Mesenchymal stem cell (in vitro differentiated cells and primary cell): ENCODE results near the gene TECRL.

Experiments
- DNase-seq: peaks from one replicate; pipeline ENCODE4 v3.0.0-alpha.2; 2013
- H2AFZ ChIP-seq: one replicate; pipeline ENCODE4 v1.6.1; 2013; ENCODE audit warnings: low read depth, mild to moderate bottlenecking, control low read depth, inconsistent platforms, low read length, moderate library complexity
- H2AK5ac ChIP-seq: 2 replicates; pipeline ENCODE4 v1.6.1; 2013; ENCODE audit warnings: low read length, moderate library complexity, mild to moderate bottlenecking, inconsistent platforms; ENCODE audit not compliant: severe bottlenecking
- H2BK120ac ChIP-seq: one replicate; pipeline ENCODE4 v1.6.1; 2013; ENCODE audit warnings: low read depth, mild to moderate bottlenecking, inconsistent platforms, low read length, moderate library complexity
- H2BK12ac ChIP-seq, 2 experiments: one replicate each; pipeline ENCODE4 v1.6.1; 2013; ENCODE audit warnings: inconsistent platforms in 2 of 2, low read length in 2 of 2, mild to moderate bottlenecking in 2 of 2, moderate library complexity in 2 of 2, control low read depth in 1 of 2
- H2BK15ac ChIP-seq: one replicate; pipeline ENCODE4 v1.6.1; 2013; ENCODE audit warnings: mild to moderate bottlenecking, low read depth, inconsistent platforms; ENCODE audit not compliant: poor library complexity, severe bottlenecking
- H2BK5ac ChIP-seq: 2 replicates; pipeline ENCODE4 v1.6.1; 2013; ENCODE audit warnings: low read depth, mild to moderate bottlenecking, low read length, control low read depth, inconsistent platforms; ENCODE audit not compliant: poor library complexity, severe bottlenecking
- H3K14ac ChIP-seq, 2 experiments: one replicate each; pipeline ENCODE4 v1.6.1; 2013; ENCODE audit warnings: inconsistent platforms in 2 of 2, low read length in 2 of 2, control low read depth in 1 of 2, mild to moderate bottlenecking in 1 of 2, moderate library complexity in 1 of 2
- H3K18ac ChIP-seq, 2 experiments: one replicate each; pipeline ENCODE4 v1.6.1; 2013; ENCODE audit warnings: inconsistent platforms in 2 of 2, low read length in 2 of 2, control low read depth in 1 of 2, low read depth in 1 of 2, mild to moderate bottlenecking in 1 of 2
- H3K23ac ChIP-seq, 2 experiments: one replicate each; pipeline ENCODE4 v1.6.1; 2013; ENCODE audit warnings: inconsistent platforms in 2 of 2, low read length in 2 of 2, mild to moderate bottlenecking in 2 of 2, moderate library complexity in 2 of 2, control low read depth in 1 of 2
- H3K27ac ChIP-seq: 2 replicates; pipeline ENCODE4 v1.5.1; 2013; ENCODE audit warnings: mild to moderate bottlenecking, moderate library complexity, low read length, control low read depth, inconsistent platforms; ENCODE audit not compliant: poor library complexity, severe bottlenecking
- H3K27me3 ChIP-seq, 2 experiments: 2 replicates each; pipeline versions ENCODE4 v1.6.1 to v1.7.0; 2013; ENCODE audit warnings: low read length in 2 of 2, mild to moderate bottlenecking in 2 of 2, moderate library complexity in 2 of 2, control low read depth in 1 of 2, inconsistent platforms in 1 of 2; ENCODE audit not compliant: control insufficient read depth in 1 of 2, insufficient read depth in 1 of 2
- H3K36me3 ChIP-seq, 2 experiments: 2 replicates each; pipeline versions ENCODE4 v1.6.1 to v1.7.0; 2013; ENCODE audit warnings: low read length in 2 of 2, control low read depth in 1 of 2, inconsistent platforms in 1 of 2, low read depth in 1 of 2, mild to moderate bottlenecking in 1 of 2; ENCODE audit not compliant: insufficient read depth in 2 of 2, control insufficient read depth in 1 of 2
- H3K4ac ChIP-seq, 2 experiments: one replicate each; pipeline ENCODE4 v1.6.1; 2013; ENCODE audit warnings: inconsistent platforms in 2 of 2, low read length in 2 of 2, mild to moderate bottlenecking in 2 of 2, moderate library complexity in 2 of 2, control low read depth in 1 of 2, low read depth in 1 of 2
- H3K4me1 ChIP-seq: 2 replicates; pipeline ENCODE4 v1.6.1; 2013; ENCODE audit warnings: low read depth, low read length, control low read depth; ENCODE audit not compliant: control insufficient read depth, insufficient read depth
- H3K4me2 ChIP-seq: 2 replicates; pipeline ENCODE4 v1.6.1; 2013; ENCODE audit warnings: low read length, mild to moderate bottlenecking, inconsistent platforms; ENCODE audit not compliant: poor library complexity, severe bottlenecking
- H3K4me3 ChIP-seq, 2 experiments: 2 replicates each; pipeline versions ENCODE4 v1.5.1 to v1.7.0; 2013; ENCODE audit warnings: low read length in 2 of 2, mild to moderate bottlenecking in 2 of 2, control low read depth in 1 of 2, low read depth in 1 of 2; ENCODE audit not compliant: insufficient read depth in 1 of 2
- H3K79me1 ChIP-seq: replicated peaks from 2 replicates; pipeline ENCODE4 v1.6.1; 2013; ENCODE audit warnings: mild to moderate bottlenecking, control low read depth, low read length, inconsistent platforms; ENCODE audit not compliant: poor library complexity, severe bottlenecking
- H3K9ac ChIP-seq: 2 replicates; pipeline ENCODE4 v1.7.0; 2013; ENCODE audit warnings: mild to moderate bottlenecking, low read length, moderate library complexity
- H3K9me3 ChIP-seq: 2 replicates; pipeline ENCODE4 v1.7.0; 2013; ENCODE audit warnings: mild to moderate bottlenecking, low read length; ENCODE audit not compliant: control insufficient read depth
- H4K8ac ChIP-seq: one replicate; pipeline ENCODE4 v1.6.1; 2013; ENCODE audit warnings: inconsistent platforms, mild to moderate bottlenecking, low read length, moderate library complexity
- H4K91ac ChIP-seq: one replicate; pipeline ENCODE4 v1.6.1; 2013; ENCODE audit warnings: mild to moderate bottlenecking, low read length, inconsistent platforms
- WGBS: methylation state at CpG from one replicate; pipeline ENCODE4 v1.1.7; 2013; ENCODE audit warnings: mixed read lengths; 5-methylcytosine and 5-hydroxymethylcytosine counted together

TECRL gene

GRCh38 chr4:64266263-64266662 is 143.0 kb downstream of the TECRL start:
- 74% methylated on average over 2 of the region's 2 CpGs for WGBS

DNA sequence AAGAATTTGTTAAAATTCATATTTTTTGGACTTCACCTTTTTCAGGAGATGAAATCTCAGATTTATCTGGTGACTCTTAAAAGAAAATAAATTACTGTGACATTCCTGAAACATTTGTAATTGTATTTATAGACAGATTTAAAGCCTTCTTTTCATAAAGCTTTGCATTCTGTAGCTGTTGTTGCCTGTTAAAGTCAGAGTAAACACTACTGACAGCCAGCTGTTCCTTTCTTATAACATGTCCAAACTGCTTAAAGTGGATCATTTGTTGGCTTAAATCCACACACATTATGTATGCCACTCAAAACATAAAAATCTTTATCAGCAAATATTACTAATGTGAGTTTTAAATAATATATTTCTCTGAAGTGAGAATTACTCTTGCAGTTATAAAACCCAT is 157.5 kb downstream of the TECRL start:
- Histone ChIP-seq H3K27me3 (no peaks in the 10 kb centered on the region), H2BK15ac (no peak overlapping the region), H3K4me1 (no peaks in the 10 kb centered on the region), H3K4me2 (no peak overlapping the region), H3K9me3 (peaks cover 14% of the 10 kb centered on the region), H2BK5ac (no peak overlapping the region), H3K9ac (no peak overlapping the region), H3K23ac (no peak overlapping the region), H4K91ac (no peak overlapping the region), H3K36me3 (no peaks in the 10 kb centered on the region), H2AFZ (no peak overlapping the region), H3K18ac (no peak overlapping the region), H3K79me1 (no peaks in the 10 kb centered on the region), H3K4me3 (no peak overlapping the region), H3K14ac (no peak overlapping the region), H2AK5ac (no peak overlapping the region), H3K4ac (no peak overlapping the region), H2BK12ac (no peak overlapping the region), H3K27ac (no peak overlapping the region), H4K8ac (no peak overlapping the region), H2BK120ac (no peak overlapping the region)
- no peak for DNase-seq

More at GRCh38 chr4:64266263-64266662, 143.0 kb downstream of the TECRL start:
- Histone ChIP-seq H3K36me3 (no peaks in the 10 kb centered on the region), H2BK12ac (no peak overlapping the region), H3K4ac (no peak overlapping the region), H2BK5ac (no peak overlapping the region), H3K14ac (no peak overlapping the region), H3K18ac (no peak overlapping the region), H4K91ac (no peak overlapping the region), H3K4me3 (no peak overlapping the region), H3K23ac (no peak overlapping the region), H2AFZ (no peak overlapping the region), H3K79me1 (no peaks in the 10 kb centered on the region), H3K9me3 (no peaks in the 10 kb centered on the region), H2AK5ac (no peak overlapping the region), H3K4me1 (no peaks in the 10 kb centered on the region), H4K8ac (no peak overlapping the region), H3K9ac (no peak overlapping the region), H3K27me3 (no peaks in the 10 kb centered on the region), H2BK120ac (no peak overlapping the region), H3K27ac (no peak overlapping the region), H3K4me2 (no peak overlapping the region), H2BK15ac (no peak overlapping the region)
- DNase-seq, result no peak

- no peak overlapping the region for H2BK15ac ChIP-seq
- no peaks in the 10 kb centered on the region for H3K27me3 ChIP-seq
- H3K9ac ChIP-seq, result no peak overlapping the region
- H3K36me3 ChIP-seq, result no peaks in the 10 kb centered on the region
- H3K4me2 ChIP-seq, result no peak overlapping the region
- H3K27ac ChIP-seq, result no peak overlapping the region
- no peak overlapping the region for H3K23ac ChIP-seq
- no peak for DNase-seq
- no peak overlapping the region for H2BK120ac ChIP-seq
- H2AFZ ChIP-seq, result no peak overlapping the region
- no peaks in the 10 kb centered on the region for H3K79me1 ChIP-seq
- H3K18ac ChIP-seq, result no peak overlapping the region
- no peak overlapping the region for H3K14ac ChIP-seq
- H2BK5ac ChIP-seq, result no peak overlapping the region
- no peak overlapping the region for H2AK5ac ChIP-seq
- H3K9me3 ChIP-seq, result peaks cover 14% of the 10 kb centered on the region
- H4K91ac ChIP-seq, result no peak overlapping the region
- no peak overlapping the region for H2BK12ac ChIP-seq
- no peaks in the 10 kb centered on the region for H3K4me1 ChIP-seq
- H3K4ac ChIP-seq, result no peak overlapping the region
- H4K8ac ChIP-seq, result no peak overlapping the region
- H3K4me3 ChIP-seq, result no peak overlapping the region
Measured at GRCh38 chr4:64250488-64250887, 158.8 kb downstream of the TECRL start.

DNA sequence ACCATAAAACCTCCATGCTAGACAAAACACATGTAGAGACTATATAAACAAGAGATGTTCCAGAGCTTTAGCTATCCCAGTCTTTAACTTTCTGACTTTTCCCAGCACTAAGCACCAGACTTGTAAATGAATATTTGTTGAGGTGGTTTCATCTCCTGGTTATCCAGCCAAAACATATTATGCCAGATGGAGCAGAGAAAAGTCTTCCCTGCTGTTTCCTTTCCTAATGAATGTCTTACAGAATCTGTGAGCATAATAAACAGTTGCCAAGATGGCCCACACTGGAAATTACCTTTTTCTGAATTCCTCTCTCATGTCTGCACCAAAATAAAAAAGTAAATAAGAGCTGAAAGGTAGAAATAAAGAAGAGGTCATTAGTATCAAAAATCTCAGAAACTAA is 159.2 kb downstream of the TECRL start:
- no peaks in the 10 kb centered on the region for H3K27me3 ChIP-seq
- no peak overlapping the region for H2BK12ac ChIP-seq
- H2AFZ ChIP-seq, result no peak overlapping the region
- no peak overlapping the region for H3K4me2 ChIP-seq
- H3K27ac ChIP-seq, result no peak overlapping the region
- no peak overlapping the region for H3K14ac ChIP-seq
- H3K4me1 ChIP-seq, result no peaks in the 10 kb centered on the region
- no peak overlapping the region for H2BK15ac ChIP-seq
- no peak overlapping the region for H2BK120ac ChIP-seq
- no peak overlapping the region for H2AK5ac ChIP-seq
- H3K18ac ChIP-seq, result no peak overlapping the region
- H3K79me1 ChIP-seq, result no peaks in the 10 kb centered on the region
- peaks cover 14% of the 10 kb centered on the region for H3K9me3 ChIP-seq
- H2BK5ac ChIP-seq, result no peak overlapping the region
- no peaks in the 10 kb centered on the region for H3K36me3 ChIP-seq
- no peak overlapping the region for H3K23ac ChIP-seq
- H4K91ac ChIP-seq, result no peak overlapping the region
- H3K9ac ChIP-seq, result no peak overlapping the region
- no peak overlapping the region for H3K4ac ChIP-seq
- H3K4me3 ChIP-seq, result no peak overlapping the region
- no peak overlapping the region for H4K8ac ChIP-seq
- no peak for DNase-seq
